GM12891 (cell line): ENCODE data around the gene ACSS2.

ENCODE experiments used
- POLR2A ChIP-seq: IDR thresholded peaks from 2 replicates; pipeline ENCODE4 v1.6.1; 2011; ENCODE audit warnings: low read depth, low read length, control low read depth
- POLR2AphosphoS5 ChIP-seq: IDR thresholded peaks from 2 replicates; pipeline ENCODE4 v1.6.1; 2011; ENCODE audit warnings: low read depth, low read length, control low read depth
- POU2F2 ChIP-seq: IDR thresholded peaks from 2 replicates; pipeline ENCODE4 v1.6.1; 2011; ENCODE audit warnings: low read depth, mild to moderate bottlenecking, control low read depth, low read length, moderate library complexity
- SPI1 ChIP-seq: IDR thresholded peaks from 2 replicates; pipeline ENCODE4 v1.6.1; 2011; ENCODE audit warnings: low read depth, low read length, control low read depth
- TAF1 ChIP-seq: IDR thresholded peaks from 2 replicates; pipeline ENCODE4 v1.6.1; 2011; ENCODE audit warnings: low read depth, low read length, control low read depth

DNA sequence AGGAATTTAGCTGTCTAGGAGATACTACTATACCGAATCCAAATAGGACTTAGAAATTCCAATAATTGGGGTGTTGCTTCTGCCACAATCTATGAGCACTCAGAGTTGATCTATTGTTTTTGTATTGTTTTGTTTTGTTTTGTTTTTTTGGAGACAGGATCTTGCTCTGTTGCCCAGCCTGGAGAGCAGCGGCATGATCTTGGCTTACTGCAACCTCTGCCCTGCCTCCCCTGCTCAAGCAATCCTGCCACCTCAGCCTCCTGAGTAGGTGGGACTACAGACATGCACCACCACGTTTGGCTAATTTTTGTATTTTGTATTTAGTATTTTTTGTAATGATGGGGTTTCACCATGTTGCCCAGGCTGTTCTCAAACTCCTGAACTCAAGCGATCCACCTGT is 7.4 kb downstream of the ACSS2 start:
- TF ChIP-seq TAF1 (no peak), POLR2AphosphoS5 (no peak), POU2F2 (no peak), POLR2A (no peak), SPI1 (no peak)
